Ishikawa (cell line): Measurements from ENCODE around the gene CMSS1.

ENCODE experiments used
- CREB1 ChIP-seq: IDR thresholded peaks from 2 replicates; pipeline ENCODE4 v1.6.1; 2012; ENCODE audit warnings: low read depth
- TAF1 ChIP-seq: IDR thresholded peaks from 2 replicates; pipeline ENCODE4 v1.6.1; 2012; ENCODE audit warnings: low read depth, mild to moderate bottlenecking

- TF ChIP-seq CREB1 (no peak), TAF1 (no peak)
These were observed 299.4 kb downstream of the CMSS1 start for GRCh38 chr3:100117093-100117492.
